ENCODE measurements around the gene TEX261.
"Not testable (repeated sequence)": the region's sequence is repeated elsewhere in the genome, so short reads cannot be mapped to it uniquely, and the experiment has no call there.

The TEX261 gene

GRCh38 chr2:70994699-70995425 lies at the start of gene TEX261:
TSS of gene TEX261 (minus strand) at chr2:70994873. CDS start at chr2:70994757, 116 bp downstream.
- Histone ChIP-seq H3K27me3 (ENCODE audit: control insufficient read depth, insufficient read depth, low read length) (no peaks in the 10 kb centered on the region), H3K36me3 (ENCODE audit: control insufficient read depth, insufficient read depth, low read length) (no peaks in the 10 kb centered on the region), H3K4me1 (ENCODE audit: control insufficient read depth, insufficient read depth, low read length) (peaks cover 4% of the 10 kb centered on the region), H3K4me3 (ENCODE audit: low read depth, low read length) (peak within 1 kb of the TSS; percentile 83), H3K9ac (ENCODE audit: low read depth, low read length) (peak within 1 kb of the TSS; percentile 60), H3K9me3 (ENCODE audit: control insufficient read depth, insufficient read depth, low read length) (no peaks in the 10 kb centered on the region)

GRCh38 chr2:71043531-71044407 lies 49.1 kb upstream of the TEX261 start:
- H3K36me3 ChIP-seq (ENCODE audit: control insufficient read depth, insufficient read depth, low read length): no peaks in the 10 kb centered on the region
- no peaks in the 10 kb centered on the region for H3K4me1 ChIP-seq (ENCODE audit: control insufficient read depth, insufficient read depth, low read length)
- no peak overlapping the region for H3K4me3 ChIP-seq (ENCODE audit: low read depth, low read length)
- H3K9ac ChIP-seq (ENCODE audit: low read depth, low read length): no peak overlapping the region
- H3K27me3 ChIP-seq (ENCODE audit: control insufficient read depth, insufficient read depth, low read length): no peaks in the 10 kb centered on the region
- no peaks in the 10 kb centered on the region for H3K9me3 ChIP-seq (ENCODE audit: control insufficient read depth, insufficient read depth, low read length)

- H3K9me3 ChIP-seq (ENCODE audit: control insufficient read depth, insufficient read depth, low read length): no peaks in the 10 kb centered on the region
- H3K4me3 ChIP-seq (ENCODE audit: low read depth, low read length): no peak overlapping the region
- H3K27me3 ChIP-seq (ENCODE audit: control insufficient read depth, insufficient read depth, low read length): no peaks in the 10 kb centered on the region
- no peaks in the 10 kb centered on the region for H3K36me3 ChIP-seq (ENCODE audit: control insufficient read depth, insufficient read depth, low read length)
- no peak overlapping the region for H3K9ac ChIP-seq (ENCODE audit: low read depth, low read length)
- H3K4me1 ChIP-seq (ENCODE audit: control insufficient read depth, insufficient read depth, low read length): no peaks in the 10 kb centered on the region
These were observed 47.6 kb upstream of the TEX261 start for GRCh38 chr2:71042287-71042686.

DNA sequence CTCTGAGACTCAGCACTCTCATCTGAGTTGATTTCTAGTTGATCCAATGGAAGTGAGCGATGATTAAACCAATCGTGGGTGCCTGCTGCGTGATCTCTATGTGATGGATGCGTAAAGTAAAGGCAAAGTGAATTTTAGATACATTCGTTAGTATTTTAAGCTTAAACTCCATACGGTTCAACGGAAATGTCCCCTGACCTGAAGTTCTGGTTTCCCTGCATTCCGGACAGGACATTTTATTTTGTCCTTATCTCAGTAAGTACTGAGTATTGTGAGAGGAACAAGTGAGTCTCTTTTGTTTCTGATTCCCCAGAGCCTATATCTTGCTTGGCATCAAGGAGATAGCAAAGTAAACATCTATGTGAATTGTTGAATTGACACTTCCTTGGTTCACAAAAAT lies 41.6 kb upstream of the TEX261 start:
- H3K9ac ChIP-seq (ENCODE audit: low read depth, low read length); H3K4me1 ChIP-seq (ENCODE audit: control insufficient read depth, insufficient read depth, low read length); H3K4me3 ChIP-seq (ENCODE audit: low read depth, low read length); H3K9me3 ChIP-seq (ENCODE audit: control insufficient read depth, insufficient read depth, low read length); H3K36me3 ChIP-seq (ENCODE audit: control insufficient read depth, insufficient read depth, low read length); H3K27me3 ChIP-seq (ENCODE audit: control insufficient read depth, insufficient read depth, low read length): not testable (repeated sequence)

GRCh38 chr2:71023553-71024243 lies 29.0 kb upstream of the TEX261 start:
- not testable (repeated sequence) for H3K27me3 ChIP-seq (ENCODE audit: control insufficient read depth, insufficient read depth, low read length); H3K9me3 ChIP-seq (ENCODE audit: control insufficient read depth, insufficient read depth, low read length); H3K36me3 ChIP-seq (ENCODE audit: control insufficient read depth, insufficient read depth, low read length); H3K4me3 ChIP-seq (ENCODE audit: low read depth, low read length); H3K9ac ChIP-seq (ENCODE audit: low read depth, low read length); H3K4me1 ChIP-seq (ENCODE audit: control insufficient read depth, insufficient read depth, low read length)

DNA sequence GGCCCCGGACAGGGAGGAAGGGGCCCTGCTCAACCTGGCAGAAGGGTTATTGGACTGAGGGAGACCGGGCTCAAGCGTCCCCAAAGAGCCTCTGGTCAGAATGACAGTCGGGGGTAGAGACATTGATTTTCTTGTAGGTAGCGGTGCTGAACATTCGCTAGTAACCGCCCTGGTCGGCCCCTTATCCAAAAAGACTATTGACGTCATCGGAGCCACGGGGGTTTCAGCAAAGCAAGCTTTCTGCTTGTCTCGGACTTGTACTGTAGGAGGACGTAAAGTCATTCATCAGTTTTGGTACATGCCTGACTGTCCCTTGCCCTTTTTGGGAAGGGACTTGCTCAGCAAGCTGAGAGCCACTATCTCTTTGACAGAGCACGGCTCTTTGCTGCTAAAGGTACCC lies 26.7 kb upstream of the TEX261 start:
- H3K9me3 ChIP-seq (ENCODE audit: control insufficient read depth, insufficient read depth, low read length): not testable (repeated sequence)

DNA sequence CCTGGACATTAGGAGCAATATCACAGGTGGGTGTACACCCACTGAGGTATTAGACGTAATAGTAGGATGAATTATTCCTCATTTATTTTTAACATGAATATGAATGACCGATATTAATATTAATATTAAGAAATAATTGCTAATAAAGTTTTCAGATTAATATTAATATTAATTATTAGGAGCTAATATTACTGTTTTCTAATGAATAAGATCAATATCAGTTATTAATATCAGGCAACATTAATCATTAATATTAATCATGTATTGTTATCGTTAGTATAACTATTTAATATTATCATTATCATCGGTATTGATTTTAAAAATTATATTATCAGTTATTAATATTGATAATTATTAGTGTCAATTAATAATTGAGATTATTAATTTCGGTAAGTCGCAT lies 25.3 kb upstream of the TEX261 start:
- not testable (repeated sequence) for H3K9me3 ChIP-seq (ENCODE audit: control insufficient read depth, insufficient read depth, low read length); H3K4me3 ChIP-seq (ENCODE audit: low read depth, low read length); H3K9ac ChIP-seq (ENCODE audit: low read depth, low read length); H3K36me3 ChIP-seq (ENCODE audit: control insufficient read depth, insufficient read depth, low read length); H3K4me1 ChIP-seq (ENCODE audit: control insufficient read depth, insufficient read depth, low read length); H3K27me3 ChIP-seq (ENCODE audit: control insufficient read depth, insufficient read depth, low read length)

More for the DNA sequence above, 26.7 kb upstream of the TEX261 start:
- H3K9ac ChIP-seq (ENCODE audit: low read depth, low read length); H3K36me3 ChIP-seq (ENCODE audit: control insufficient read depth, insufficient read depth, low read length); H3K4me1 ChIP-seq (ENCODE audit: control insufficient read depth, insufficient read depth, low read length); H3K4me3 ChIP-seq (ENCODE audit: low read depth, low read length); H3K27me3 ChIP-seq (ENCODE audit: control insufficient read depth, insufficient read depth, low read length): not testable (repeated sequence)

DNA sequence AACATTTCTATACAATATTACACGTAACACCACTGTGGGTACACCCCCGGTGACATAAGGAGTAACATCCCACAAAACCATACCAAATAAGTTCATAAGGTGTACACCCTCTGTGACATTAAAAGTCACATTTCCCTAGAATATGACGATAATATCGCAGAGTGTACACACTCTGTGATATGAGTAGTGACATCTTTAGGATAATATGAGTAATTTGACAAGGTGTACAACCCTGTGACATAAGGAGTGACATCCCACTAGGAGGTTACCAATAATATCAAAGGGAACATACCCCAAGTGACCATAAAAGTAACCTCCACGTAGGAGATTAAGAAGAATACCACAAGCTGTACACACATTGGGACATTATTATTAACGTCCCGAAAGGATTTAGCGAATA lies 24.0 kb upstream of the TEX261 start:
- Histone ChIP-seq H3K4me1 (ENCODE audit: control insufficient read depth, insufficient read depth, low read length) (no peaks in the 10 kb centered on the region), H3K27me3 (ENCODE audit: control insufficient read depth, insufficient read depth, low read length) (no peaks in the 10 kb centered on the region), H3K36me3 (ENCODE audit: control insufficient read depth, insufficient read depth, low read length) (no peaks in the 10 kb centered on the region), H3K9me3 (ENCODE audit: control insufficient read depth, insufficient read depth, low read length) (no peaks in the 10 kb centered on the region), H3K4me3 (ENCODE audit: low read depth, low read length) (no peak overlapping the region), H3K9ac (ENCODE audit: low read depth, low read length) (no peak overlapping the region)

DNA sequence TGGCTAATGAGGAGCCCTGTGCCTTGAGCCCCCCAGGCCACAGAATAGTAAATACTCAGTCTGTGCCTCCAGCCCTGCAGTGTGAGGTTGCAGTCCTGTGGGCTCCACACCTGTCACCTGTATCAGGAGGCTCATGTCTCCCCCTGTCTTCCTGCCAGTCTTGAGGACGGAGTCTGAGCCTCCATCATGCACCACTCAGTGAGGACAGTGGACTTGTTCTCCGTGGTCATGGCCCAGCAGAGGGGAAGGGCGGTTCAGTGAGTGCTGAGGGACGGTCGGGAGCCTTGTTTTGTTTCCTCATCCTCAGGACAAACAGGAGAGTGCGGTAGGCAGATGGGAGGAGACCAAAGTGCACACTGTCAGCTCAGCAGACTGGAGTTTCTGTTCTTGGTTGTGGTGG lies 17.1 kb upstream of the TEX261 start:
- H3K27me3 ChIP-seq (ENCODE audit: control insufficient read depth, insufficient read depth, low read length); H3K4me1 ChIP-seq (ENCODE audit: control insufficient read depth, insufficient read depth, low read length); H3K4me3 ChIP-seq (ENCODE audit: low read depth, low read length); H3K9ac ChIP-seq (ENCODE audit: low read depth, low read length); H3K36me3 ChIP-seq (ENCODE audit: control insufficient read depth, insufficient read depth, low read length); H3K9me3 ChIP-seq (ENCODE audit: control insufficient read depth, insufficient read depth, low read length): not testable (repeated sequence)

GRCh38 chr2:71008342-71008741 lies 13.7 kb upstream of the TEX261 start:
- Histone ChIP-seq H3K9me3 (ENCODE audit: control insufficient read depth, insufficient read depth, low read length) (no peaks in the 10 kb centered on the region), H3K9ac (ENCODE audit: low read depth, low read length) (no peak overlapping the region), H3K4me1 (ENCODE audit: control insufficient read depth, insufficient read depth, low read length) (no peaks in the 10 kb centered on the region), H3K4me3 (ENCODE audit: low read depth, low read length) (no peak overlapping the region), H3K27me3 (ENCODE audit: control insufficient read depth, insufficient read depth, low read length) (peaks cover 8% of the 10 kb centered on the region), H3K36me3 (ENCODE audit: control insufficient read depth, insufficient read depth, low read length) (no peaks in the 10 kb centered on the region)

- Histone ChIP-seq H3K9ac (ENCODE audit: low read depth, low read length) (no peak overlapping the region), H3K4me1 (ENCODE audit: control insufficient read depth, insufficient read depth, low read length) (peaks cover 4% of the 10 kb centered on the region), H3K36me3 (ENCODE audit: control insufficient read depth, insufficient read depth, low read length) (no peaks in the 10 kb centered on the region), H3K4me3 (ENCODE audit: low read depth, low read length) (no peak overlapping the region), H3K9me3 (ENCODE audit: control insufficient read depth, insufficient read depth, low read length) (no peaks in the 10 kb centered on the region), H3K27me3 (ENCODE audit: control insufficient read depth, insufficient read depth, low read length) (peaks cover 8% of the 10 kb centered on the region)
These were observed 12.5 kb upstream of the TEX261 start for GRCh38 chr2:71006955-71007799.
